Small intestine (tissue), 7 donors: Measurements from ENCODE around the gene OGG1. TPM values are rescaled to one million over a fixed set of nuclear protein-coding genes. Genes with fewer than 3 reads are reported as not detected.

Source experiments
- DNase-seq, 2 donors: peaks; one replicate each; pipeline versions ENCODE4 v3.0.0 to v3.0.0-alpha.2; 2013
- FAIRE-seq: peaks from 2 replicates; lab custom pipeline; 2012; peaks lifted over from hg19 to GRCh38; lab: Jason Lieb, UNC
- H3K27ac ChIP-seq, 3 donors: one replicate each; pipeline ENCODE4 v1.5.1; 2013; ENCODE audit warnings: low read length in 2 of 3, mild to moderate bottlenecking in 2 of 3, control low read depth in 1 of 3, inconsistent platforms in 1 of 3, low read depth in 1 of 3, moderate library complexity in 1 of 3
- H3K27me3 ChIP-seq, 3 donors: one replicate each; pipeline ENCODE4 v1.6.1; 2013; ENCODE audit warnings: low read length in 3 of 3, inconsistent platforms in 1 of 3; ENCODE audit not compliant: control insufficient read depth in 3 of 3, insufficient read depth in 3 of 3
- H3K36me3 ChIP-seq, 3 donors: one replicate each; pipeline ENCODE4 v1.6.1; 2013; ENCODE audit warnings: low read length in 3 of 3, inconsistent platforms in 1 of 3, low read depth in 1 of 3, mild to moderate bottlenecking in 1 of 3, moderate library complexity in 1 of 3; ENCODE audit not compliant: control insufficient read depth in 3 of 3, insufficient read depth in 2 of 3
- H3K4me1 ChIP-seq, 3 donors: one replicate each; pipeline ENCODE4 v1.6.1; 2013; ENCODE audit warnings: low read length in 2 of 3, inconsistent platforms in 1 of 3, low read depth in 1 of 3, mild to moderate bottlenecking in 1 of 3, moderate library complexity in 1 of 3; ENCODE audit not compliant: control insufficient read depth in 3 of 3, insufficient read depth in 2 of 3
- H3K4me3 ChIP-seq, 3 donors: one replicate each; pipeline ENCODE4 v1.5.1; 2013; ENCODE audit warnings: low read length in 3 of 3, control low read depth in 1 of 3, inconsistent platforms in 1 of 3, low read depth in 1 of 3, mild to moderate bottlenecking in 1 of 3, moderate library complexity in 1 of 3
- H3K9me3 ChIP-seq, 2 donors: one replicate each; pipeline ENCODE4 v1.6.1; 2013; ENCODE audit warnings: low read depth in 1 of 2, low read length in 1 of 2; ENCODE audit not compliant: control insufficient read depth in 2 of 2, insufficient read depth in 1 of 2
- WGBS, 3 donors: extraction: QIAGEN DNeasy Blood & Tissue Kit; methylation state at CpG; one replicate each; pipeline ENCODE4 v1.1.7; 2013; 5-methylcytosine and 5-hydroxymethylcytosine counted together
- polyA plus RNA-seq, 4 donors: library from polyadenylated mRNA; stranded (reverse) in 3 of 4; unstranded in 1 of 4; fragments of 200-250 nt in 3 of 4; fragments of 120-200 nt in 1 of 4; gene quantifications; one replicate each; pipeline versions ENCODE4 v1.2.1 to v1.2.3, GENCODE V29; 2013
- donor health status: healthy with polysubstance abuse.
- donor health status: control.
- donor health status: control.
- donor health status: Bipolar disorder and iron deficiency.
- donor health status: healthy.

Gene OGG1
- polyA plus RNA-seq, 4 donors = 25.4 to 111 (median 43.1) TPM

DNA sequence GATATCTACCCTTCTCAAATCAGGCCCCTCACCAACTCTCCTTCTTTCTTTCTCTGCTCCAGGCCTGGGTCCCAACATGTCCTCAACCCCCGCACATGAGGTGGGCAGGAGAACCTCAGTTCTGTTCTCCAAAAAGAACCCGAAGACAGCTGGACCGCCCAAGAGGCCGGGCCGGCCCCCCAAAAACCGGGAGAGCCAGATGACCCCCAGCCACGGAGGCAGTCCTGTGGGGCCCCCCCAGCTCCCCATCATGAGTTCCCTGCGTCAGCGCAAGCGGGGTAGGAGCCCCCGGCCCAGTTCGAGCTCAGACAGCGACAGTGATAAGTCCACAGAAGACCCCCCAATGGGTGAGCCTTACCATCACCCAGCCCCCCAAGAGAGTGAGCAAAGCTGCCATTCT is 5.6 kb upstream of the OGG1 start:
- peaks cover 0 to 11% (median 0%) of the 10 kb centered on the region in 3 donors for H3K4me1 ChIP-seq
- no peak overlapping the region for H3K4me3 ChIP-seq
- H3K36me3 ChIP-seq = peaks cover 11 to 91% (median 41%) of the 10 kb centered on the region in 3 donors
- WGBS, 3 donors = 94 to 98% (median 96%) methylated on average over 13 of the region's 13 CpGs
- no peaks in the 10 kb centered on the region for H3K27me3 ChIP-seq
- DNase-seq = no peak
- no peak overlapping the region for H3K27ac ChIP-seq
- FAIRE-seq = no peak
- H3K9me3 ChIP-seq = no peaks in the 10 kb centered on the region

DNA sequence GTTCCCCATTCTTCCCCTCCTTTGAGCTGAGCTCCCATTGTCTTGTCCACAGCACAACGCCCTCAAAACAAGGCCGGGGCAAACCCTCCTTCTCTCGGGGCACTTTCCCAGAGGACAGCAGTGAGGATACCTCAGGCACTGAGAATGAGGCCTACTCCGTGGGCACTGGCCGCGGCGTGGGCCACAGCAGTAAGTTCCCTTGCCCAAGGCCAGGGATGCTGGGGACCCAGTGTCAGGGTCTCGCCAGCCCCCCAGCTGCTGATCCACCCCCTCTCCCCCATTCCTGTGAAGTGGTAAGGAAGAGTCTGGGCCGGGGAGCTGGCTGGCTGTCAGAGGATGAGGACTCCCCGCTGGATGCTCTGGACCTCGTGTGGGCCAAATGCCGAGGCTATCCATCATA is 4.2 kb upstream of the OGG1 start:
- peaks cover 0 to 12% (median 0%) of the 10 kb centered on the region in 3 donors for H3K4me1 ChIP-seq
- peaks cover 11 to 77% (median 33%) of the 10 kb centered on the region in 3 donors for H3K36me3 ChIP-seq
- no peak overlapping the region for H3K27ac ChIP-seq
- H3K4me3 ChIP-seq = no peak overlapping the region
- WGBS, 3 donors = 92 to 94% (median 92%) methylated on average over 12 of the region's 12 CpGs
- DNase-seq = no peak
- no peak for FAIRE-seq
- no peaks in the 10 kb centered on the region for H3K27me3 ChIP-seq
- no peaks in the 10 kb centered on the region for H3K9me3 ChIP-seq

DNA sequence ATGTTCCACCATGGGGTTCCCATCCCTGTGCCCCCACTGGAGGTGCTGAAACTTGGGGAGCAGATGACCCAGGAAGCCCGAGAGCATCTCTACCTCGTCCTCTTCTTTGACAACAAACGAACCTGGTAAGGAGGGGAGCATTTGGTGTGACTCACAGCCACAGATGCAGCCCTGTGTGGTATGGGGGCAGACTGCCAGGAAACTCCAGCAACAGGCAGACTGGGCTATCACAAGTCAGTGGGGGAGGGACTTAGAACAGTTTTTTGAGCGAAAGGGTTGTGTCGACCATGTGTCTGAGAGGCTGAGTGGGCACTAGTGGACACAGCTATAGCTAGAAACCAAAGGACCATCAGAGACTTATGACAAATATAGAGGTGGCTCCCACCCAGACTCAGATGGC is 3.4 kb upstream of the OGG1 start:
- DNase-seq (no peak), FAIRE-seq (no peak)
- WGBS, 3 donors = 69 to 89% (median 81%) methylated on average over 5 of the region's 5 CpGs
- H3K27me3 ChIP-seq = no peaks in the 10 kb centered on the region
- H3K4me1 ChIP-seq = peaks cover 0 to 13% (median 3%) of the 10 kb centered on the region in 3 donors
- peaks cover 11 to 70% (median 33%) of the 10 kb centered on the region in 3 donors for H3K36me3 ChIP-seq
- H3K4me3 ChIP-seq = no peak overlapping the region
- no peaks in the 10 kb centered on the region for H3K9me3 ChIP-seq
- H3K27ac ChIP-seq = peak overlapping the region in 1 of 3 donors; percentile 49

DNA sequence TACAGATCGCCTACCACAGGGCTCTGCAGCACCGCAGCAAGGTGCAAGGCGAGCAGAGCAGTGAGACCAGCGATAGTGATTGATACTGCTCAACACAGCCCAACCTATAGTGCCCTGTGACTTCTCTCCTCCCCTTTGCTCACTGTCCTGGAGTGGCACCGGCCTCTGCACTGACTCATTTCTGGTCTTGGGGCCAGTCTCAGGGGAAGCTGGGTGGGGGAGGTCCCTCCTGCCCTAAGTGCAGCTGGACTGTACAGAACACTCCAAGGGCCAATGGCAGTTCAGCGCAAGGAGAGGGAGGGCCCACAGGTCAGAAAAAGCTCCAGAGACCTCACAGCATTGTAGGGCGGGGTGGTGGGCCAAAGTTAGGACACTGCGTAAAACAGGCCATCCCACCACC is 2.5 kb upstream of the OGG1 start:
- no peak overlapping the region for H3K4me3 ChIP-seq
- no peak for FAIRE-seq
- peak overlapping the region in 1 of 3 donors; percentile 76 for H3K27ac ChIP-seq
- DNase-seq = peak in 1 of 2 donors; percentile 79
- peaks cover 11 to 70% (median 28%) of the 10 kb centered on the region in 3 donors for H3K36me3 ChIP-seq
- 86 to 96% (median 91%) methylated on average over 8 of the region's 8 CpGs for WGBS, 3 donors
- no peaks in the 10 kb centered on the region for H3K9me3 ChIP-seq
- H3K27me3 ChIP-seq = no peaks in the 10 kb centered on the region
- peaks cover 0 to 15% (median 3%) of the 10 kb centered on the region in 3 donors for H3K4me1 ChIP-seq

DNA sequence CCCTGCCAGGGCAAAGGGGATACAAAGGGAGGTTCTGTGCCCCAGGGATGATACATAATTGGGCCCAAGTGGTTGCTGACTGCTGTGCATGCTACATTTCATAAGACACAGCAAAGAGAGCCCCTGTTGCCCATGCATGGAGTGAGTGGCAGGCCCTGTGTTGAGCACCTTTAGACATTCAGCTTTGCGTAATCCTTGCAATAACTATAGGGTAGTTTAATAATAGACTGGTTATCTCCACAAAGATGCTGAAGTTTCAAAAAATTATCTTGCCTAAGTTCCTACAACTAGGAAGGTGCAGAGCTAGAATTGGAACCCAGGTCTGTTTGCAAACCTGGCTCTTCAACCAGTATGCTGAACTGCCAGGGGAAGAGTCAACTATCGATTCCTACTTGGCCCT is 1.7 kb upstream of the OGG1 start:
- peak in 1 of 2 donors; percentile 63 for DNase-seq
- H3K4me1 ChIP-seq = peaks cover 0 to 15% (median 3%) of the 10 kb centered on the region in 3 donors
- peak overlapping the region in 1 of 3 donors; percentile 89 for H3K27ac ChIP-seq
- 91 to 96% (median 94%) methylated on average over 2 of the region's 2 CpGs for WGBS, 3 donors
- no peak overlapping the region for H3K4me3 ChIP-seq
- H3K36me3 ChIP-seq = peaks cover 11 to 70% (median 25%) of the 10 kb centered on the region in 3 donors
- no peaks in the 10 kb centered on the region for H3K27me3 ChIP-seq
- H3K9me3 ChIP-seq = no peaks in the 10 kb centered on the region
- FAIRE-seq = no peak

DNA sequence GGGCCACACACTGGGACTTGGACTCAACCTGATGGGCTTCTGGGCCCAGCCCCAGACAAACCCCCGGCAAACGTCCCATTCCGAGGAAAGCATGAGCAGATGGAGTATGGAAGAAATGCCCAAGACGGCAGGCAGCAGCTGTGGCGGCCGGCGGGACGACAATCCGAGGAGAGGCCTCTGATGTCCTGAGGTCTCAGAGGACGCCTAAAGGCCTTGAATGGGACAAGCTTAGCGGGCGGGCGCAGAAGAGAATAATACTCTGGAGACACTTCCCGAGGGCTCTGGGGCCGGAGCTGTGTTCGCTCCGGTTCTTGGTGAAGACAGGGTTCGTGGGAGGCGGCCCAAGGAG is 482 bp upstream of the OGG1 start:
- peaks cover 11 to 66% (median 15%) of the 10 kb centered on the region in 3 donors for H3K36me3 ChIP-seq
- peak overlapping the region; percentile 37 to 72 (median 60) for H3K4me3 ChIP-seq
- DNase-seq = no peak
- H3K9me3 ChIP-seq = no peaks in the 10 kb centered on the region
- peak overlapping the region; percentile 72 to 89 (median 84) for H3K27ac ChIP-seq
- H3K4me1 ChIP-seq = peaks cover 0 to 15% (median 3%) of the 10 kb centered on the region in 3 donors
- FAIRE-seq = no peak
- no peaks in the 10 kb centered on the region for H3K27me3 ChIP-seq
- WGBS, 3 donors = 1 to 10% (median 8%) methylated on average over 19 of the region's 19 CpGs

DNA sequence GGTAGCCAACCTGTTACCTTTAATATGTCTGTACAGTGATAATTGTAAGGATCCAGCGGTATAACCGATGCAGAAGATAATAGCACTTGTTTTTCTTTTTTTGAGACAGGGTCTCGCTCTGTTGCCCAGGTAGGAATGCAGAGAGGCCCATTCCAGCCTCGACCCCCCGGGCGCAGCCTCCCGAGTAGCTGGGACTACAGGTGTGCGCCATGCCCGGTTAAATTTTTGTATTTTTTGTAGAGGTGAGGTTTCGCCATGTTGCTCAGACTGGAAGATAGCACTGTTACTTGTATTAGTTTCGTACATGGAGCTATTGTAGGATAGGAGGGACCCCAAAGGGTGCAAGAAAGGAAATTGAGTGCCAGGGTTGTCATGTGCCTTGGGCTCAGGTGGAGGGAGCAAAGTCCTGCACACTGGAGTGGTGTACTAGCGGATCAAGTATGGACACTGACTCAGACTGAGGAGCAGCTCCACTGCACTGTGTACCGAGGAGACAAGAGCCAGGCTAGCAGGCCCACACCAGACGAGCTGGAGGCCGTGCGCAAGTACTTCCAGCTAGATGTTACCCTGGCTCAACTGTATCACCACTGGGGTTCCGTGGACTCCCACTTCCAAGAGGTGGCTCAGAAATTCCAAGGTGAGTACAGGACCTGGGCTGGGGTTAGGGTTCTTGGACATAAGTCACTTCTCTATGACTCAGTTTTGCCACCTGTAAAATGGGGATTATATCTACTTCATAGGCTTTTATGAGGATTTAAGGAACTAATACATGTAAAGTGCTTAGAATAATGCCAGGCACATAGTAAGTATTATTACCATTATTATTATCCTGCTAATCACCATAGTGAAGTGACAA is 1.0 kb downstream of the OGG1 start:
- Histone ChIP-seq H3K27me3 (no peaks in the 10 kb centered on the region), H3K9me3 (no peaks in the 10 kb centered on the region), H3K4me3 (peak overlapping the region; percentile 17 to 72 (median 60)), H3K36me3 (peaks cover 9 to 65% (median 10%) of the 10 kb centered on the region in 3 donors), H3K27ac (peak overlapping the region; percentile 72 to 92 (median 89)), H3K4me1 (peaks cover 0 to 15% (median 3%) of the 10 kb centered on the region in 3 donors)
- no peak for FAIRE-seq
- DNase-seq = peak; percentile 87 to 90
- 17 to 29% (median 18%) methylated on average over 17 of the region's 17 CpGs for WGBS, 3 donors

DNA sequence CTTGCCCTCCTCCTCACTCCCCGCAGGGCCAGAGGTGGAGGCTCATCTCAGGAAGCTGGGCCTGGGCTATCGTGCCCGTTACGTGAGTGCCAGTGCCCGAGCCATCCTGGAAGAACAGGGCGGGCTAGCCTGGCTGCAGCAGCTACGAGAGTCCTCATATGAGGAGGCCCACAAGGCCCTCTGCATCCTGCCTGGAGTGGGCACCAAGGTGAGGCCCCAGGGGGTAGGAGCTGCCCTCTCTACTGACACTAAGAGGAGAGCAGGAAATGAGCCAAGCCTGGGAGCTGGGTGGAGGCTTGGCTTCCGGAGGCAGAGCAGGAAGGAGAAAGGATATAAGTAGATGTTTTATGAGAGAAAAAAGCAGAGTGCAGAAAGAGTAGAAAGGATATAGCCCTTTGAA is 4.9 kb downstream of the OGG1 start:
- Histone ChIP-seq H3K36me3 (peaks cover 16 to 75% (median 18%) of the 10 kb centered on the region in 3 donors), H3K27ac (peak overlapping the region in 1 of 3 donors; percentile 11)
- FAIRE-seq = no peak

More for the DNA sequence above, 4.9 kb downstream of the OGG1 start:
- 73 to 83% (median 81%) methylated on average over 8 of the region's 8 CpGs for WGBS, 3 donors
- Histone ChIP-seq H3K4me1 (peaks cover 0 to 3% (median 3%) of the 10 kb centered on the region in 3 donors), H3K4me3 (no peak overlapping the region), H3K27me3 (no peaks in the 10 kb centered on the region), H3K9me3 (no peaks in the 10 kb centered on the region)
- no peak for DNase-seq
